ENCODE results near the gene TANC1.
A peak's percentile ranks its signal among the peaks of the same experiment; 100 is the strongest.

The TANC1 gene

DNA sequence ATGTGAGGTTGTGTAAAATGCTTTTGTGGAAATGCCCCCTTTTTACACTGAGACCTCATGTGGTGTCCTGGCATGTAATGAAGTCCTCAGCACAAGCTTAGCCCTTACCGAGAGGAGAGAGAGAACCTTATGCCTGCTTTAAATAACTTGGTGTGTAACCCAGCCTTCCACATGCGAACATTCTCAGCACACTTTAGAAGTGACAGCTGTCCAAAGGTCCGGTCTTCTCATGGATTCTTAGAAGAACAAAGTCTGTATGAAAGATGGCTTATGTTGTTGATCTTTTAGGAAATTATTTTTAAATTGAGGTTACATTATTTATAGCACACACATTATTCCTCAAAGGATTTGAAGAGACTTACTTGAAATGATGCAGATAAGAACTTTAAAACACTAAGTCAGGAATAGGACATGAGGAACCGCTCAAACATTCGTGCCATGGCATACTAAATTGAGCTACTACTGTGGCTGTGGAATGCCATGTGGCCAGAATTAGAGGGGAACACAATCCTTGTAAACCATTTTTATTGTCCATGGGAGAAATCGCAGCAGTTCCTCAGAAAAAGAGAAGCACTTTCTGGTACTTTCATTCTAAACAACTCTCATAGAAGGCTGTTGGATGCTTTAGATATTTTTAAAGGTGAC is 238.4 kb downstream of the TANC1 start:
- no peak for DNase-seq

DNA sequence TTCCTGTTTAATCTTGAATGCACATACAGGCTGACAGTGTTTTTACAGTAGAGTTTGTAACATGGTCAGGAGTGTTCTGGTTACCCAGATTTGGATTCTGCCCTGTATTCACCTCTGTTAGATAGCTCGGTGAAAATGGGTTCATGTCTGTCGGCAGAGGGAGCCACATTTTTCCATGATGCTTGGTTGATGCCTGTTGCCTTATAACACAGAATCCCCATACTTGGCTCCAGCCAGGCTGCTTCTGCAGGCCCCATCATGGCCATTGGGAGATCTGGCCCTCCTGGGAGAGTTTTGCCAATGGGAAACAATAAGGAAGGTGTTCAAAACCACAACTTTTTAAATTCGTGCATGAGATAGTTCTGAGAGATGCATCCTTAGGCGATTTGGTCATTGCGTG is 240.0 kb downstream of the TANC1 start:
- DNase-seq = no peak

DNA sequence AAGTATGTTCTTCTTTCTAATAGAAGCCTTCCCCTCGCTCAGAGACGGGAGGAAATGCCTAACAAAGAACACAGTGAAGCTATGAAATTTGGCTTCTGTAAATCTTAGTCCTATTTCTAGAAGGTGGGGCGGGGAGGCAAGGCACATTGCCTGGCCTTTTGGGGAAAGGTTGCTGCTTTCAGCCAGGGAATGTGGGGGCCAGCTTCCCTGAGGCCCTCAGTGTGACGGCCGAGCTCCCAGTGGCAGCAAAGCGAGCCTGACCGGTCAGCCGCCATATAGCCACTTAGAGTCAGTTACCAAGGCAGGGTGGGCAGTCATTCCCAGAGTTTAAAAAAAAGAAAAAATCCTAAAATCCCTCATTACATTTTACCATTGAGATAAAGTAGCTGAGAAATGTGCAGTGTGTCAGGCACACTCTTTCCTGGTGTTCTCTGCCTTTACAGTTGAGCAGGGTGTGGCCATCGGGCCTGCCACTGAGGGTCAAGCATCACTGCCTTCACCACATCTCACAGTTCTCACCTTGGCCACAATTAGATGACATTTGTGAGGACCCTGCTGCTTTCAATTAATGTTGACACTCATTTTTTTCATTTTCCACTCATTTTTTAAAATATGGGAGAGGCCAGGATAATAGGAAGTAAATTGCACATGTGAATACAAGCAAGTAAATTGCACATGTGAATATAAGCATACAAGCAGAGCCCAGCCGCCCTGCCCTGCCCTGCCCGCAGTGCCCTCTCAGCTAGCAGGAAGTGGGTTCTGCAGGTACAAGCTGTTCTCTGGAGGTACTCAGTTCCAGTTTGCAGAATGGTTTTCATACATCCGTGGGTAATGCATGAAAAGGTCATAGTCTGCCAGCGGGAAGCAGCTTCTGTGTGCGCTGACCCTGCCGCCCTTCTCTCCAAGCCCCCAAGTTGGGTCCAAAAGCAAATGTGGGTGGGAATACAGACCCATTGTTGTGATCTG is 241.2 kb downstream of the TANC1 start:
- DNase-seq = peak; percentile 36 to 48

DNA sequence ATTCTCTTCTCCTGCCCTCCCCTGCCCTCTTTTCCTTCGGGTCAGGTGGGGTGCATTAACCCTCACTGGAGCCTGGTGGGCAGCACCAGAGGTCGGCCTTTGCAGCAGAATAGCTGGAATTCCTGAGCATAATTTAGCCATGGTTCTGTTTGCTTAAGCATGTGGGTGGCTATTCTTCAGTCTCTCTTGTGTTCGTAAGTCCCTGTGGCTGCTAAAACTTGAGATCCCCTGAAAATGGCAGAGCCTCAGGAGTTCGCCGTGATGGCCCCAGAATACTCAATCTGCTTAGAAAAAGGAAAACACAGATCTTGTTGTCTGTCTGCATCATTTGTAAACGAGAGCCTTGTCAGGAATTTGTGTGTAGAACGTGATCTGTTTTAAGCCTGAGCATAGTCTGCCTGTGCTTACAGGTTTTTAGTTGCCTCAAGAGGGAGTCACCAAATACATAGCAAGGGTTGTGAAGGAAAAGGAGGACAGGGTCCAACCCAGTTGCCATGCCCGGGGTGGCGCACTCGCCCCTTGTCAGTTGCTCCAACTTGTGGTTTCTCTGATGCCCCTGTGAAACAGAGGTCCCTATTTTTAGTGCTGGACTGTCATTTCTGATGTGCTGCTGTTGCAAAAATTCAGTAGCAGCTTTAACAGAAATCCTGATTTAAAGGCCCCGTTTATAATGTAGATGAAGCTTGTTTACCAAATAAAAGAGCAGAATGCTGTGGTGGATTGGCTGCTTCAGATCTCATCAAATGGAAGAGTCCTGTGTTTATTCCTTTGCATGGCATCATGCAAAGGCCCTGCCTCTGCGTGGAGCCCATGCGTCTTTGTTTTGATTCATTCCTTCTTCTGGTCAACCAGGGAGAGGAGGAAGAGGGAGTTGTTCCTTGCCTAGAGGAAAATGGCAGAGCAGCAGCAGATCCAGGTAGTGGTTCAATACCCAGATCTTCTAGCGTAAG is 243.3 kb downstream of the TANC1 start:
- DNase-seq = no peak

DNA sequence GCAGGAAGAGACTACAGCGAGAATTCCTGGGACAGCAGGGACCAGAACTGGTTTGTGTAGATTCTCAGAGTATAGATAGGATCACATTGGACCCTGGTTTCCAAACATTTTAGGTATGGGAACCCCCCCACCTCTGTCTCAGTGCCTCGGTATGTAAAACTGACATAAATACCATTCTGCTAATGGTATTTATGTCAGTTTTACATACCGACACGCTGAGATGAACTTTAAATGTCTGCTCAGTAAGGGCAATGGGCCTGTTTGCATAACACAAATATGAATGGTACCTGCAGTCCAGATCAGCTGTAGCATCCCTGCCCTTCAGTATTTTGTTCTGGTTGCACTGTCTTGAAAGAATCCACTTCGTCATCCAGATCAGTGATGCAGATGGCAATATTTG is 244.9 kb downstream of the TANC1 start:
- no peak for DNase-seq

DNA sequence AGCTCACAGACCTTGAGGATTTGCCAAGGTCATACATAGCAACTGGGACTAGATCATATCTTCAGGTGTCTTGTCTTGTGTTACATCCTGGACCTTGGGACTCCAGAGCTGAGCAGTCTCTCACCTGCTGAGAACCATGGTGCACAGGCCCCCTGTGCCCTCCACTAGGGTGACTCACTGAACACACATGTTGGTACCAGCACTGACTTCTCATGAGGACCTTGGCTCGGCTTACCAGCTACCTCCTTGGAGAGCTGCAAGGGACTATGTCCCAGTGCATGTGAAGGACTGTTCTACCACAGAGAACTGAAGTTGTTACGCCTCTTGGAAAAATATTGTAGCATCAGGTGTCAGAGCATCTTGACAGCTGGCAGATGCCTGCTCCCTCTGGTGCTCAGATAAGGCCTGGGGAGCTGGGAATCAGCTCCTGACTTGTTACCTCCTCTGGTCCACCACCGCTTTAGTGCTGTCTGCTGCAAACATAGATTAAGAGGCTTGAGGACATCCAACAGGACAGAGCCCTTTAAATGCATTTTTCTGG is 246.0 kb downstream of the TANC1 start:
- DNase-seq = no peak

DNA sequence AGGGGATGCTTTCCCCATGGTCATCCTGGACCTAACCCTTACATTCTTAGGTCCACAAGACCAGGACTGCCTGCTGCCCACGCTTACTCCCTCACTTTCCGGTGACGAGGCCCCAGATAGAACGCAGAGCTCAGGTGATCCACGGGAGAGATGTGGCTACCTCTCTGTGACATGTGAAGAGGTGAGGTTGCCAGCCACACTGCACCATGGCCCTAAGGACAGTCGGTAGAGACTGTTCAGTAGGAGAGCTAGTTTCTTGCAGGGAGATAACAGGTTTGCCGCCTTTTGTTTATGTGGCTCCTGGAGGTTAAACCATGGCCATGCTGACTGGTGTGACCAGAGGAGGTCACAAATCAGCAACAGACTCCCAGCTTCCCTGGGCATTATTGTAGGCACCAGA is 246.7 kb downstream of the TANC1 start:
- DNase-seq = no peak

DNA sequence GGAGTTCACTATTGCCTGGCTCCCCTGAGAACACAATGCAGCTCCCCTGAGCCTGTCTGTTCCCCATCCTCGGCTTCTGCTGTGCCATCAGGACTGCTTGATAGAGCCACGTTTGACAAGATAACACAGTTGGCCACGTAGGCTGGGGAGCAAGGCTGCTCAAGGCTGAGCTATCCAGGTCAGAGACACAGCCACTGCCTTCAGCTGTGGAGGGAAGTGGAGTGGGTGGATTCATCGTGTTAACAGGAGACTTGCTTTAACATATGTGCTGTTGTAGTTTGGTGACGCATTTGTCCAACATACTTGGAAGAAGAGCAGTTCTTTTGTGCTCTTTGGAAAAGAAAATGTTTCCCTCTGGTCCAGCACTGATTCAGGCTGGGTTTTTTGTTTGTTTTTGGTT is 249.2 kb downstream of the TANC1 start:
- DNase-seq = no peak

DNA sequence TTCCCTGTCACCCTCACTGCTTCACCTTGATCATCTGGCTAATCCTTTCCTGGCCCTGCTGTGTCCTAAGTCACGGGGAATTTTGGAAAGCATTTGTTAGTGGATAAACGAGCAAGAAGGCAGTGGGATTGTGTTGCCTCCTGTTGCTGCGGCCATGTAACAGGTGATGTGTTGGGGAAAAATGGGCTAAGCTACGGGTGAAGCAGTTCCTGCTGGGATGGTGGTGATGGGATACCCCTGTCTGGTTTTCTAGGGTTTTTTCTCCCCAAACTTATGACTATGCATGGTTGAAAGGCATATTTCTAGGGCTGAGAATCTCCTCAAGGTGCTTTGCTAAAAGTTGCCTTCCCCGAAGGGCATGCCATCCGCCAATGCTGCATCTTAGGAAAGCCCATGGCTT is 249.9 kb downstream of the TANC1 start:
- DNase-seq = no peak

DNA sequence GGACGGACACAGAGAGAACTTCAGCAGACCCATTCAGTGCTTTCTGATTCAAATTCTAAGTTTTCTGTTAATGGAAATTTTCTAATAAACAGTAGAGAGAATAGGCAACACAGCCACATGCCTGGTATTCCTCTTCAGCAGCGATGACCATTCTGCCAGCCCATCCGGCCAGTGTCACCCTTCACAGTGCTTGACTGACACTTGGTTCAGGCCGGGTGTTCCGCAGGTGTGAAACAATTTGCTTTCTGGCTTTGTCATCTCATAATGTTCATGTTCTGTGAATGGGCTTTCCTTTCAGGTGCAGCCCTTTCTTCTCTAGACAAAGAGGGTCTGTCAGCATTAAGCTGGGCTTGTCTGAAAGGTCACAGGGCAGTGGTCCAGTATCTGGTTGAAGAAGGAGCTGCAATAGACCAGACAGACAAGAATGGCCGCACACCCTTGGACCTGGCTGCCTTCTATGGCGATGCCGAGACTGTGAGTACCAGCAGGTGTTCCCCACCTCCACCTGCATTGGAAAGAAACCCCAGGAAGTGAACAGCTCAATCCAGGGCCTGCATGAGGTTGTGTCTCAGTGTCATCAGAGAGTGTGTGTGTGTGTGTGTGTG is 251.1 kb downstream of the TANC1 start:
- DNase-seq = no peak

DNA sequence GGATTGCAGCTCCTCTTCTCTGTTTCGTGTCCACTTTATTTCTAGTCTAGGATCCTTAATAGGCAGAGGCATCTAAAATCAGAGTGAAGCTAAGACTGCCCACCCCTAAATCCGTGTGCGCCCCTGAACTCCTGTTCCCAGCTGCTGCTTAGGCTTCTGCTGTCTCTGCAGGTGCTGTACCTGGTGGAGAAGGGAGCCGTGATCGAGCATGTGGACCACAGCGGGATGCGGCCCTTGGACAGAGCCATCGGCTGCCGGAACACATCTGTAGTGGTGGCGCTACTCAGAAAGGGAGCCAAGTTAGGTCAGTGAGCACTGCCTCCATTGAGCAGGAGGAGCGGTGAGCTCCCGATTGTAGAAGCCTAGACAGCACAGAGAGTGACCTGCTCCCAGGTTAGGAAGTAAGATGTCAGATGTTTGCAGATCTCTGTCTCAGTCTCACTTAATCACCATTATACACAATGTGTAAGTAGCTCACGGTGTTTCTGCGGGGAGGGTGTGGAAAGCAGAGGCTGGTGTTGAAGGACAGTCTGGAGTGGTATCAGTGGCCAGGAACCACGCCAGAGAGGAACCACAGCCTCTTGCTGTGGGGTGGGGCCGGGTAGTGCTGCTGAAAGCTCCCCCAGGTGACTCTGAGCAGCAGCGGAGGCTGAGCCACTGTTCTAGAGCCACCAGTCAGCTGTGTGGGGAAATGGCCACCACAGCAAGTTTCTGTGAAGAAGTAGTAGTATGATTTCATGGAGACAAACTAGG is 255.8 kb downstream of the TANC1 start:
- no peak for DNase-seq

DNA sequence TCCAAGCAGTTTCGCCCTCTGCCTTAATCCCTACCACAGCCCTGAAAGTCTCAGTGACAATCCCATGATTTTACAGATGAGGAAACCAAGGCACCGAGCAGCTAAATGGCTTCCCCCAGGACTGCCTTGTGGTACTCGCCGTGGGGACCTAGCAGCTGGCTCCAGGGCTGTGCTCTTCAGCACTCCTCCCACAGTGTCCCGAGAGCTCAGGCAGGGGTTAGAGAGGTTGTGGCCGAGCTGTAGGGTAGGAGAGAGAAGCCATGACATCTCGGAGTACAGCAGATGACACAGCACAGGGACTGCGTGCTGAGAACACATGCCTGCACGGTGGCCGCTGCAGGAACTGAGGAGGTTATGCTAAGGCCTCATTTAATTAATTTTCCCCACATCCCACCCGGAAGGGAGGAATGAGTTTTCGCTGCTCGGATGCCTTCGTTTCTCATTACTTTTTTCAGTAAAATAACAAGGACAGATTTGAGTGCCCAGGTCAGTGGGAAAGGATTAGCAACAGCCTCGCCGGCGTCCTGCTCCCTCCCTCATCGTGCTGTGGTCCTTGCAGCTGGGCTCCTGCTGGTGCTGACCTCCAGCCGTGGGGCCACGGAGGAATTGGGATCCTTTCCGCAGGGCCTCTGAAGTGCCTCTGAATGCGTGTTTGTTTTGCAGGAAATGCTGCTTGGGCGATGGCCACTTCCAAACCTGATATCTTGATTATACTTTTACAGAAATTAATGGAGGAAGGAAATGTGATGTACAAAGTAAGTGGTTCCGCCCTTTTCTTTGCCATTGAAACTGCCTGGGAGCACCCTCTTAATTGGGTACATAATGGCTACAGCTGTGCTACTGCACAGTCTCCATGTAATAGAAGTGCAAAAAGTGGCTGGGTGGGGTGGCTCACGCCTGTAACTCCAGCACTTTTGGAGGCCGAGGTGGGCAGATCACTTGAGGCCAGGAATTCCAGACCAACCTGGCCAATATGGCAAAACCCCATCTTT is 256.9 kb downstream of the TANC1 start:
- no peak for DNase-seq

DNA sequence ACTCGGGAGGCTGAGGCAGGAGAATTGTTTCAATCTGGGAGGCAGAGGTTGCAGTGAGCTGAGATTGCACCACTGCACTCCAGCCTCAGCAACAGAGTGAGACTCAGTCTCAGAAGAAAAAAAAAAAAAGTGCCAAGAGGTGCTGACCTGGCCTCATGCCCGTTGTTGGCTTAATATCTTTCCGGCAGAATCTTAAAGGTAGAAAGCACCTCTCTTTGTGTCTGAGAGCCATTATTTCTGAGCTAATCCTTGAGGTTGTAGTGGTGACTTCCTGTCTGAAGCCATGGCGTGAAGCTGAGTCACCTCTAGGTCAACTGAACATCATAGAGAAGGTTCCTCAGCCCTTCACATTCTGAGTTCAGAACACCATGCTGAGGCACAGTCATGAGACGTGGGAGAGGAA is 257.6 kb downstream of the TANC1 start:
- peak; percentile 36 to 47 for DNase-seq

DNA sequence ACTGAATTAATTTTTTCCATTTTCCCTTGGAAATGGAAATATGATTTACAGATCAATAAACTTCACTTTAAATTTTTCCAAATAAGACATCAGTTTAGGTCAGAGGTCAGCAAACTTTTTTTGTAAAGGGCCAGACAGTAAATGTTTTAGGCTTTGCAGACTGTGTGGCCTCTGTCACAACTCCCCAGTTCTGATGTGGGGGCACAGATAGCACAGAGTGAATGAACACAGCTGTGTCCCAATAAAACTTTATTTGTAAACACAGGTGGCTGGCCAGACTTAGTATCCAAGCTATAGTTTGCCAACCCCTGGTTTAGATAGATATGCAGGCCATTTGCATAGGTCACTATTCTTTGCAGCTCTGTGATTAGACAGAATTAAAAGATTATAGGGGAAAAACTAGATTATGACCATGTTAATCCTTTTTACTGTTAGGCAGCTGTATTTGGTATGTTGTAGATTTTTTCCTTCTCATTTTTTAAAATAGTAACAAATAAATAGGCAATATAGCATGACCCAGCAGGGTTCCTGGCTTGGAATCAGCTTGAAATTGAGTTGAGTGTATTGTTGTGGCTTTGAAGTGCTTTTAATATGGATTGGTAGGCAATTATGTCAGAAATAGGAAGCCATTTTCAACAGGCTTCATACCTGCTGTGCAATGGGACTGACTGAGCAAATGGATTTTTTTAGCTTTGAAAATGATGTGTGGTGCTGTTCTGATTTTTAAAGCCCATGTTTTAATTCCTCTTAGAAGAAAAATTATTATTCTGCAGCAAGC is 258.4 kb downstream of the TANC1 start:
- DNase-seq = no peak

DNA sequence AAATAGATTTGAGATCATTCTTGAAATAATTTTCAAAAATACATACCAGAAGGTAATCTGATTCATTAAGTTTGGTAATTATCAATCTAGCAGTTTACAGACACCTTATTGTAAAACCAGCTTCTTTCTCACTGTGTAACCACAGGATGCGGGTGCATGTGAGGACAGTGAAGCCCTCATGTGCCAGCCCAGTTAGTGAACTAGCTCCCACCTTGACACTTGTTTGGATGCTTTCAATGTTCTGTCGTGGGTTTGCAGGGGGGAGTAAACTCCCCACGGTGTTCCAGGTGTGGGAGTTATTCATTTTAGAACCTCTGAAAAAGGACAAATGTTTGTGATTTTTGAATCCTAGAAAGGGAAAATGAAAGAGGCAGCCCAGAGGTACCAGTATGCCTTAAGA is 259.0 kb downstream of the TANC1 start:
- peak in 1 of 2 donors; percentile 15 for DNase-seq

DNA sequence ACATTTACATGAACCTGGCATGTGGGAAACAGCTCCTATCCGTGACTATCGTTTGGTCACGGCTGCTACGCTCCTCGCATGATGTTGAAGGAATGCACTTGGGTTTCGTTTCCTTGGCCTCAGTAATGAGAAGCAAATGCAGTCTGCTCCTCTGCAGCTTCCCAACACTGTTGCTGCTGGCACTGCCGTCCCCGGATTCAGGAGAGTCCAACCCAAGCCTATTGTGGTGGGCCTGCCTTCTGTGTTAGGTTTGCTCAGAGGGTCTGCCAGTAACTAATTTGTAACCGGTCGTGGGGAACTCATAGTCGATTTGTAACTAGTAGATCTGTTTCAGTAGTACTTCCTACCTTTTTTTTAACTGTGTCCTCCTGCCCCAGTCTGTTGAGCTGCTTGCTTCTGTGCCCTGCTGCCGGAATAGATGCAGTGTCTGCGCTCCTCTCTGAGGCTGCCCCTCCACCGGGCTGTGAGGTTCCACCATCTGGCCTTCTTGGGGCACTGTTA is 259.7 kb downstream of the TANC1 start:
- no peak for DNase-seq

DNA sequence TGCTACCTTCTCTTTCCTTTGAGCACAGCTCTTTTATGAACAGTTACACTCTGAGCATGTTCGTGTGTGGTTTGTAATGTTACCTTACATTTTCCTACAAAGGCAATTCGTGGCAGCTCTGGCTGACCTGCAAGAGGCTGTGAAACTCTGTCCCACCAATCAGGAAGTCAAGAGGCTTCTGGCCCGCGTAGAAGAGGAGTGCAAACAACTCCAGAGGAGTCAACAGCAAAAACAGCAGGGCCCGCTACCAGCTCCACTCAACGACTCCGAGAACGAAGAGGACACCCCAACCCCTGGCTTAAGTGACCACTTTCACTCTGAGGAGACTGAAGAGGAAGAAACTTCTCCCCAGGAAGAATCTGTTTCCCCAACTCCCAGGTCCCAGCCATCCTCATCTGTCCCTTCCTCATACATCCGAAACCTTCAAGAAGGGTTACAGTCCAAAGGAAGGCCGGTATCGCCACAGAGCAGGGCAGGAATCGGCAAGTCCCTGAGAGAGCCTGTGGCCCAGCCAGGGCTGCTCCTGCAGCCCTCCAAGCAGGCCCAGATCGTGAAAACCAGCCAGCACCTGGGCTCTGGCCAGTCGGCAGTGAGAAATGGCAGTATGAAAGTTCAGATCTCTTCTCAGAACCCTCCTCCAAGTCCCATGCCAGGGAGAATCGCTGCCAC is 261.2 kb downstream of the TANC1 start:
- no peak for DNase-seq

DNA sequence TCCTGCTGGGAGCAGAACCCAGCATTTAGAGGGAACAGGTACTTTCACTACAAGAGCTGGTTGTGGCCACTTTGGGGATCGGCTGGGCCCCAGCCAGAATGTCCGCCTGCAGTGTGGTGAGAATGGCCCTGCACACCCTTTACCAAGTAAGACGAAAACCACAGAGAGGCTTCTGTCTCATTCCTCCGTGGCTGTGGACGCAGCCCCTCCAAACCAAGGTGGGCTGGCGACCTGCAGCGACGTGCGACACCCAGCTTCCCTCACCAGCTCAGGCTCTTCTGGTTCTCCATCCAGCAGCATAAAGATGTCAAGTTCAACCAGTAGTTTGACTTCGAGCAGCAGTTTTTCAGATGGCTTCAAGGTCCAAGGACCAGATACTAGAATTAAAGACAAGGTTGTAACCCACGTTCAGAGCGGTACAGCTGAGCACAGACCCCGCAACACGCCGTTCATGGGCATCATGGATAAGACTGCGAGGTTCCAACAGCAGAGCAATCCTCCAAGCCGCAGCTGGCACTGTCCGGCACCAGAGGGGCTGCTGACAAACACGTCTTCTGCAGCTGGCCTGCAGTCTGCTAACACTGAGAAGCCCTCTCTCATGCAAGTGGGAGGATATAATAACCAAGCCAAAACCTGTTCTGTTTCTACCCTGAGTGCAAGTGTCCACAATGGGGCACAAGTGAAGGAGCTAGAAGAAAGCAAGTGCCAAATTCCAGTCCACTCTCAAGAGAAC is 261.9 kb downstream of the TANC1 start:
- DNase-seq = no peak

Measured in CD4-positive, alpha-beta T cell treated with Interleukin-1 beta for 1 hour (primary cell).